DND-41 (cell line): ENCODE results near the gene SPINT2.

Experiments
- ATAC-seq: fragments of 200-7000 bp; cut with Tn5 transposase; 3 replicates; pipeline ENCODE4 v1.9.1; 2021; ENCODE audit warnings: low read depth; ENCODE audit not compliant: insufficient read depth
- DNase-seq: peaks from one replicate; pipeline ENCODE4 v3.0.0-alpha.2; 2020
- H2AFZ ChIP-seq: 2 replicates; pipeline ENCODE4 v1.6.0; 2012; ENCODE audit warnings: low read depth, low read length
- H3K27ac ChIP-seq: 2 replicates; pipeline ENCODE4 v1.5.1; 2012; ENCODE audit warnings: low read length, inconsistent platforms
- H3K27me3 ChIP-seq: fragments of 200-600 bp; sonication (generic); 2 replicates; pipeline ENCODE4 v1.6.0; 2012; ENCODE audit warnings: low read length, mild to moderate bottlenecking, inconsistent platforms; ENCODE audit not compliant: insufficient read depth, poor library complexity
- H3K36me3 ChIP-seq: 2 replicates; pipeline ENCODE4 v1.5.1; 2012; ENCODE audit warnings: low read length, inconsistent platforms; ENCODE audit not compliant: insufficient read depth
- H3K4me1 ChIP-seq: 2 replicates; pipeline ENCODE4 v1.5.1; 2012; ENCODE audit warnings: mild to moderate bottlenecking, low read length; ENCODE audit not compliant: insufficient read depth
- H3K4me2 ChIP-seq: 2 replicates; pipeline ENCODE4 v1.6.0; 2012; ENCODE audit warnings: mild to moderate bottlenecking, moderate library complexity, low read length, inconsistent platforms; ENCODE audit not compliant: insufficient read depth
- H3K4me3 ChIP-seq, 2 experiments: fragments of 200-600 bp in 1 of 2; shearing (Covaris generic) in 1 of 2; 2 replicates each; pipeline ENCODE4 v1.5.1; 2012 to 2016; ENCODE audit warnings: inconsistent platforms in 2 of 2, low read length in 2 of 2, mild to moderate bottlenecking in 2 of 2, low read depth in 1 of 2, moderate library complexity in 1 of 2
- H3K79me2 ChIP-seq: 2 replicates; pipeline ENCODE4 v1.6.0; 2012; ENCODE audit warnings: low read length, inconsistent platforms; ENCODE audit not compliant: insufficient read depth
- H3K9ac ChIP-seq: 2 replicates; pipeline ENCODE4 v1.6.0; 2012; ENCODE audit warnings: low read depth, mild to moderate bottlenecking, inconsistent platforms, low read length, moderate library complexity
- H3K9me3 ChIP-seq: 2 replicates; pipeline ENCODE4 v1.5.1; 2012; ENCODE audit warnings: low read length, moderate library complexity, mild to moderate bottlenecking, inconsistent platforms; ENCODE audit not compliant: insufficient read depth, severe bottlenecking
- H4K20me1 ChIP-seq: 2 replicates; pipeline ENCODE4 v1.6.0; 2012; ENCODE audit warnings: low read length; ENCODE audit not compliant: insufficient read depth
- CTCF ChIP-seq: IDR thresholded peaks from 2 replicates; pipeline ENCODE4 v1.5.1; 2012; ENCODE audit warnings: borderline replicate concordance, low read length, moderate library complexity, mild to moderate bottlenecking; ENCODE audit not compliant: poor library complexity, severe bottlenecking; ENCODE audit errors: extremely low read depth
- EZH2 ChIP-seq: IDR thresholded peaks from 3 replicates; pipeline ENCODE4 v1.6.1; 2012; ENCODE audit warnings: borderline replicate concordance, low read depth, mild to moderate bottlenecking, moderate library complexity, low read length, inconsistent platforms; ENCODE audit not compliant: severe bottlenecking

SPINT2 gene

GRCh38 chr19:38289955-38290354, 25.6 kb downstream of the SPINT2 start:
- Histone ChIP-seq H3K9me3 (no peaks in the 10 kb centered on the region), H2AFZ (no peak overlapping the region), H4K20me1 (no peaks in the 10 kb centered on the region), H3K27ac (no peak overlapping the region), H3K4me1 (no peaks in the 10 kb centered on the region), H3K4me3 (no peak overlapping the region), H3K27me3 (no peaks in the 10 kb centered on the region), H3K9ac (no peak overlapping the region), H3K36me3 (no peaks in the 10 kb centered on the region), H3K79me2 (no peaks in the 10 kb centered on the region), H3K4me2 (no peak overlapping the region)
- no peak for ATAC-seq
- no peak for DNase-seq
- TF ChIP-seq EZH2 (no peak), CTCF (no peak)

- Histone ChIP-seq H3K27ac (no peak overlapping the region), H3K36me3 (no peaks in the 10 kb centered on the region), H2AFZ (no peak overlapping the region)
Observed at GRCh38 chr19:38290631-38291147, 26.3 kb downstream of the SPINT2 start.

GRCh38 chr19:38291855-38292254, 27.5 kb downstream of the SPINT2 start:
- Histone ChIP-seq H4K20me1 (no peaks in the 10 kb centered on the region), H3K4me1 (no peaks in the 10 kb centered on the region), H3K9ac (no peak overlapping the region), H3K27ac (no peak overlapping the region), H3K27me3 (no peaks in the 10 kb centered on the region), H3K79me2 (no peaks in the 10 kb centered on the region), H3K4me3 (no peak overlapping the region), H2AFZ (no peak overlapping the region), H3K4me2 (no peak overlapping the region), H3K36me3 (no peaks in the 10 kb centered on the region), H3K9me3 (no peaks in the 10 kb centered on the region)
- no peak for DNase-seq
- TF ChIP-seq CTCF (no peak), EZH2 (no peak)
- ATAC-seq = no peak

More at GRCh38 chr19:38290631-38291147, 26.3 kb downstream of the SPINT2 start:
- no peaks in the 10 kb centered on the region for H3K79me2 ChIP-seq
- no peaks in the 10 kb centered on the region for H3K9me3 ChIP-seq
- H3K9ac ChIP-seq = no peak overlapping the region
- H3K27me3 ChIP-seq = no peaks in the 10 kb centered on the region
- ATAC-seq (no peak), DNase-seq (no peak)
- no peak overlapping the region for H3K4me2 ChIP-seq
- H3K4me1 ChIP-seq = no peaks in the 10 kb centered on the region
- no peaks in the 10 kb centered on the region for H4K20me1 ChIP-seq
- TF ChIP-seq CTCF = no peak
- no peak for TF ChIP-seq EZH2
- H3K4me3 ChIP-seq = no peak overlapping the region

GRCh38 chr19:38293281-38293680, 28.9 kb downstream of the SPINT2 start:
- H4K20me1 ChIP-seq = no peaks in the 10 kb centered on the region
- no peak for DNase-seq
- H3K4me1 ChIP-seq = no peaks in the 10 kb centered on the region
- H3K36me3 ChIP-seq = no peaks in the 10 kb centered on the region
- H3K79me2 ChIP-seq = no peaks in the 10 kb centered on the region
- no peak for ATAC-seq
- H3K9ac ChIP-seq = no peak overlapping the region
- H3K27me3 ChIP-seq = no peaks in the 10 kb centered on the region
- TF ChIP-seq CTCF = no peak
- H3K4me2 ChIP-seq = no peak overlapping the region
- H3K4me3 ChIP-seq = no peak overlapping the region
- no peaks in the 10 kb centered on the region for H3K9me3 ChIP-seq
- H2AFZ ChIP-seq = no peak overlapping the region
- H3K27ac ChIP-seq = no peak overlapping the region
